Posterior vena cava (tissue), 2 donors: ENCODE data around the gene KCNJ4. TPM values are rescaled to one million over a fixed set of nuclear protein-coding genes. Genes with fewer than 3 reads are reported as not detected.
"Not testable (repeated sequence)": the region's sequence is repeated elsewhere in the genome, so short reads cannot be mapped to it uniquely, and the experiment has no call there.

Experiments
- DNase-seq: peaks from one replicate; pipeline ENCODE4 v3.0.0-alpha.2; 2020; ENCODE audit warnings: low spot score
- intact Hi-C, 2 donors: fragments of 100-400 bp; cut with DNase I; formaldehyde crosslinking; loops; one replicate each; pipeline versions ENCODE4 v1.14.1 to v1.14.2; 2022 to 2023
- total RNA-seq, 2 donors: library from RNA; stranded (reverse); fragmentation: NEBNext Ultra II Directional; extraction: Animal tissue kit (Norgen Biotek cat#: 25700); gene quantifications; one replicate each; pipeline ENCODE4 v1.2.1, GENCODE V29; 2021
- donor health status: DM: yes; HTN: yes; CAD: no.
- donor health status: DM: yes; HTN: yes; CAD: no.

Gene KCNJ4
- total RNA-seq, 2 donors from 2014 or later = not detected

GRCh38 chr22:38398609-38399461, 56.2 kb downstream of the KCNJ4 start:
- DNase-seq = peak; percentile 95
- intact Hi-C loops = no loop called here

DNA sequence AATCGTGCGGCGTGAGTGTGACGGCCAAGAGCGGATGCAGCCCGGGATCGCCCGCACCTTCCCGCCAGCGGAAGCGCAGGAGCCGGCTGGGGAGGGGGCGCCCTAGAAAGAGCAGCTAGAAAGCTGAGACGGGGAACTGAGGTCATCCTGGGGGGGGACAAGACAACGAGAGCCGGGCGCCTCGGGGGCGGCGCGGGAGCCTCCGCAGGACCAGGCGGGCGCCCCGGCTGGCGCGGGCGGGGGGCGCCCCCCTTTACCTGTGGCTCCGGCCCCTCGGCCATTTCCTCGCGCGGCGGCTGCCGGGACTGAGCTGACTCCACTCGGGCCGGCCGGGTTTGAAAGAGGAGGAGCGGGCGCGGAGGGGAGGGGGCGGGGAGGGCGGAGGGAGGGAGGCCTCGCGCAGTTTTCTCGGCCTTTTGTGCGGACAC, 56.8 kb downstream of the KCNJ4 start:
- intact Hi-C loops, DNase-seq: not testable (repeated sequence)

- intact Hi-C loops = no loop called here
- DNase-seq = no peak
These were observed 57.6 kb downstream of the KCNJ4 start for GRCh38 chr22:38397189-38398085.

- intact Hi-C loops, DNase-seq: not testable (repeated sequence)
These were observed 58.4 kb downstream of the KCNJ4 start for GRCh38 chr22:38396440-38397069.

DNA sequence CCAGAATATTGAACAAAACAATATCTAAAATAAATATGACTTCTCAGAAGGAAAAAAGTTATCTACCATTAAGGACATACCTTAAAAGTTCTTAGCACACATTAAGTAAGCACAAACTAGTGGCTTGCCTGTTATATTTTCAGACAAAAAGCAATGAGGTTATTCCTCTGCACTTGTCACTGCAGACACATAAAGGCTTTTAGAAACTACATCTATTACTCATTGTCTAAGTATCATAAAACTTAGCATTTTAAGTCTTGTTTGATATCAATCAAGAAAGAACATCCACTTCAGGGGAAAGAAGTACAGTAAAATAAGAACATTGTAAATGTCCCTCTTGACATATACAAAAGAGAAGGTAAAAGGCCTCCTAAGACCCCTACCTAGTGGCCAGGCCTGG, 59.1 kb downstream of the KCNJ4 start:
- DNase-seq, intact Hi-C loops: not testable (repeated sequence)

DNA sequence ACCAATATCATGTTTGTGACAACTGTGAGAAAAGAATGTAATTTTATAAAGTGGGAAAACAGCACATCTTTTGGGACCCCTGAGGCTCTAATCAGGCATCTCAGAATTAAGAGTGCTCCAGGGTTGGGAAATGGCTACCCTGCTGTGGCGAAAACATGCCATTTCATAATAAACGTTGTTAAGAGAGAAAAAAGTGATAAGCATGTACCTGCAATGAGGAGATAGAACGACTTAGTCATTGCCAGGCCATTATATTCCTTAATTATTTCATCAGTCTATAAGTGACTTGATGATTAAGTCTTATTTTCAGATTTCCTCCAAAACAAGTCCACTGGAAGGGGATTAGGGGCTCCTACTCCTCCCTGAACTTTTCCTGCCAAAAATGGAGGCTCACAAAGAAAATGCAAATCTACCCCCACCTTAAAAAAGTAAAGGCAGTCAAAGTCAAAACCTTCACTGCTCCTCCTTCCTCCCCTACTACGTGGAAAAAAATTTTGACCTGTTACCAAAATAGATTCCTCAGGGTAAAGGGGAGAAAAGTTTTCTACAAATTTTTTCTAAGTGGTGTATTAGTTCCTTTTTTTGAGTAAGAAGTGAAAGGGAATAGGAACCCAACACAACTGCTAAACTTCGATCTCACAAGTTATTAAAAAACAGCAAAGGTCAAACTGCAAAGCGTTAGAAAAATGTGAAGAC, 59.9 kb downstream of the KCNJ4 start:
- intact Hi-C loops, DNase-seq: not testable (repeated sequence)

GRCh38 chr22:38389428-38389818, 65.6 kb downstream of the KCNJ4 start:
- DNase-seq, intact Hi-C loops: not testable (repeated sequence)

- DNase-seq, intact Hi-C loops: not testable (repeated sequence)
These were observed 66.2 kb downstream of the KCNJ4 start for GRCh38 chr22:38388506-38389427.

- intact Hi-C loops, DNase-seq: not testable (repeated sequence)
These were observed 68.1 kb downstream of the KCNJ4 start for GRCh38 chr22:38386918-38387317.

DNA sequence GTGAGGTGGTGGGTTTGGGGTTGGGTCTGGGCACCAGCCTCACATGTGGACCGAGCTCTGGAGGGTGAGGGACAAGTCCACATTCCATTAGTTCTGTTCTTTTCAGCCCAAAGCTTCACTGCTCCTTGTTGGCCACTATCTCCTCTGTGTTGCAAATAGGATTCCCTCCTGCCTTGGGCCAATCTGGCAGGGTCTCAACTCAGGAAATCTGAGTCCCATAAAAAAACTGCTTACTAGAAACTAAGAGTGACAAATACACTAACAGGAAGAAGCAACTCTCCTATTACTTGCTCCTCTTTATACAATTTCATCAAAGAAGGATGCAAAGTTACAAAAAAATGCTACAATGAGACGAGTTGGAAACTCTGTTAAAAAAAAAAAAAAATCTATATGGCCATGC, 71.6 kb downstream of the KCNJ4 start:
- intact Hi-C loops = no loop called here
- no peak for DNase-seq

DNA sequence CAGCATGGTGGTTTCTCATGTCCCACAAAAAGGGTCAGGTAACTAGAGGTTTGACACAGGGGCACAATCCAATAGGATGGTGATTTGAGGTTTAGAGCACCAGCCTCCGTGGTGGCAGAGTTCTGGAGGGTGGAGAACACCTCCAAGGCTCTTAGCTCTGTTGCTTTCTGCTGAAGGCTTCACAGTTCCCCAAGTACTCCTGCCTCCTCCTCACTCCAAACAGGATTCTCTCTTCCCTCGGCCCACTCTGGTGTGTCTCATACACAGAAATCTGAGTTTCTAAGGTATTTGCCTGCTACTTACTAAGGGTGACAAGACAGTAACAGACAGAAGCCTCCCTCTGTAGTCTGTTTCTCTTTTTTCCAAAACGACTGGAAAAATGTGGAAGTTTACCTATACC, 73.6 kb downstream of the KCNJ4 start:
- DNase-seq, intact Hi-C loops: not testable (repeated sequence)

Other genes starting within 250 kb of the KCNJ4 start
- gene TMEM184B, start 182.2 kb downstream of the KCNJ4 start, total RNA-seq = 10 to 100 TPM; 42.9 to 49.7 TPM
- gene CSNK1E, start 137.8 kb downstream of the KCNJ4 start, total RNA-seq = 10 to 100 TPM; 70.1 to 88.6 TPM
- gene KDELR3, start 12.9 kb upstream of the KCNJ4 start, total RNA-seq = 10 to 100 TPM; 14.5 to 23.1 TPM
- gene DDX17, start 51.1 kb upstream of the KCNJ4 start, total RNA-seq = 100 to 1,000 TPM; 260 to 323 TPM
- 1 to 10 TPM; 1.4 to 2.4 TPM for gene DMC1, start 115.0 kb upstream of the KCNJ4 start, total RNA-seq
- under 1 TPM; 0.43 to 0.83 TPM for gene FAM227A, start 201.2 kb upstream of the KCNJ4 start, total RNA-seq
- gene CBY1, start 201.4 kb upstream of the KCNJ4 start, total RNA-seq = 10 to 100 TPM; 22.3 to 25.2 TPM
- gene TOMM22, start 226.8 kb upstream of the KCNJ4 start, total RNA-seq = 10 to 100 TPM; 40.7 to 42.8 TPM
- gene JOSD1, start 245.7 kb upstream of the KCNJ4 start, total RNA-seq = 10 to 100 TPM; 45.0 to 48.3 TPM